HepG2 (cell line): ENCODE measurements around the gene NOL4L. TPM values are rescaled to one million over a fixed set of nuclear protein-coding genes. Genes with fewer than 3 reads are reported as not detected.

ENCODE experiments used
- CBX1 ChIP-seq: IDR thresholded peaks from one replicate; pipeline ENCODE4 v1.6.1; 2016; ENCODE audit warnings: antibody characterized with exemption, low read depth
- CCAR2 ChIP-seq: fragments of 200-400 bp; formaldehyde crosslinking; optimal IDR thresholded peaks from 2 replicates; pipeline ENCODE3; 2018; ENCODE audit warnings: low read depth, mild to moderate bottlenecking, low read length, moderate library complexity
- DR1 ChIP-seq: sonication (generic); formaldehyde crosslinking; IDR thresholded peaks from 2 replicates; pipeline ENCODE4 v1.8.0; 2021; ENCODE audit warnings: mild to moderate bottlenecking, missing genetic modification reagents, inconsistent platforms
- FOXJ3 ChIP-seq: sonication (generic); formaldehyde crosslinking; IDR thresholded peaks from 2 replicates; pipeline ENCODE4 v1.4.0; 2020; ENCODE audit warnings: missing genetic modification reagents, mild to moderate bottlenecking, borderline replicate concordance
- GLI4 ChIP-seq: sonication (generic); formaldehyde crosslinking; IDR thresholded peaks from 2 replicates; pipeline ENCODE4 v1.5.1; 2020; ENCODE audit warnings: missing genetic modification reagents, mild to moderate bottlenecking, moderate library complexity, borderline replicate concordance
- HIVEP1 ChIP-seq: sonication (generic); formaldehyde crosslinking; IDR thresholded peaks from 2 replicates; pipeline ENCODE4 v1.4.0; 2020; ENCODE audit warnings: mild to moderate bottlenecking, missing genetic modification reagents
- HOXD1 ChIP-seq: sonication (generic); formaldehyde crosslinking; IDR thresholded peaks from 2 replicates; pipeline ENCODE4 v1.5.0; 2020; ENCODE audit warnings: missing genetic modification reagents
- KAT8 ChIP-seq: IDR thresholded peaks from 2 replicates; pipeline ENCODE4 v1.6.1; 2016; ENCODE audit warnings: missing genetic modification reagents, missing compliant biosample characterization
- MAZ ChIP-seq, 2 experiments: sonication (generic) in 1 of 2; formaldehyde crosslinking in 1 of 2; IDR thresholded peaks; 2 replicates each; pipeline versions ENCODE4 v1.5.0 to v1.6.1; 2012 to 2020; ENCODE audit warnings: low read depth in 2 of 2, mild to moderate bottlenecking in 2 of 2, borderline replicate concordance in 1 of 2, improper control_type of control experiment in 1 of 2, low read length in 1 of 2, missing genetic modification reagents in 1 of 2, moderate library complexity in 1 of 2
- NFYB ChIP-seq: sonication (generic); formaldehyde crosslinking; IDR thresholded peaks from 2 replicates; pipeline ENCODE4 v1.4.0; 2020; ENCODE audit warnings: missing genetic modification reagents
- NKX3-1 ChIP-seq: sonication (generic); formaldehyde crosslinking; IDR thresholded peaks from 2 replicates; pipeline ENCODE4 v1.5.0; 2020; ENCODE audit warnings: missing genetic modification reagents
- REL ChIP-seq: sonication (generic); formaldehyde crosslinking; conservative IDR thresholded peaks from 2 replicates; pipeline ENCODE4 v1.8.0; 2022; ENCODE audit warnings: mild to moderate bottlenecking, missing genetic modification reagents, moderate library complexity
- SKI ChIP-seq: fragments of 450-650 bp; IDR thresholded peaks from one replicate; pipeline ENCODE4 v1.6.1; 2018; ENCODE audit warnings: mild to moderate bottlenecking; ENCODE audit not compliant: partially characterized antibody
- TFE3 ChIP-seq: IDR thresholded peaks from 2 replicates; pipeline ENCODE4 v1.6.1; 2016
- TGIF2 ChIP-seq: IDR thresholded peaks from 2 replicates; pipeline ENCODE4 v1.6.1; 2016; ENCODE audit warnings: control low read depth, missing compliant biosample characterization
- USF2 ChIP-seq, 2 experiments: sonication (generic) in 1 of 2; formaldehyde crosslinking in 1 of 2; IDR thresholded peaks; 2 replicates each; pipeline versions ENCODE4 v1.5.1 to v1.6.1; 2011 to 2020; ENCODE audit warnings: borderline replicate concordance in 1 of 2, low read depth in 1 of 2, low read length in 1 of 2, mild to moderate bottlenecking in 1 of 2, missing genetic modification reagents in 1 of 2, moderate library complexity in 1 of 2
- ZBTB43 ChIP-seq: sonication (generic); formaldehyde crosslinking; conservative IDR thresholded peaks from 2 replicates; pipeline ENCODE4 v1.4.0; 2020; ENCODE audit warnings: missing genetic modification reagents
- ZFP36 ChIP-seq: fragments of 150-350 bp; IDR thresholded peaks from 2 replicates; pipeline ENCODE4 v1.6.1; 2018; ENCODE audit warnings: borderline replicate concordance, low read length, low read depth; ENCODE audit not compliant: partially characterized antibody
- ZKSCAN1 ChIP-seq: fragments of 150-350 bp; IDR thresholded peaks from 2 replicates; pipeline ENCODE4 v1.6.1; 2014; ENCODE audit warnings: low read length
- ZKSCAN5 ChIP-seq: sonication (generic); formaldehyde crosslinking; IDR thresholded peaks from 2 replicates; pipeline ENCODE4 v1.5.1; 2020; ENCODE audit warnings: mild to moderate bottlenecking, missing genetic modification reagents
- ZNF414 ChIP-seq: sonication (generic); formaldehyde crosslinking; IDR thresholded peaks from 2 replicates; pipeline ENCODE4 v1.5.0; 2020; ENCODE audit warnings: missing genetic modification reagents
- ZNF580 ChIP-seq: IDR thresholded peaks from 2 replicates; pipeline ENCODE4 v1.6.1; 2016; ENCODE audit warnings: low read depth, borderline replicate concordance
- ZNF761 ChIP-seq: sonication (generic); formaldehyde crosslinking; conservative IDR thresholded peaks from 2 replicates; pipeline ENCODE4 v1.4.0; 2020; ENCODE audit warnings: mild to moderate bottlenecking, missing genetic modification reagents
- polyA plus RNA-seq, 8 experiments: library from polyadenylated mRNA; depleted of rRNA in 3 of 8; stranded (reverse) in 7 of 8; unstranded in 1 of 8; fragments of >200 nt; fragmentation: Illumina TruSeq in 4 of 8; extraction: Trizol in 4 of 8; gene quantifications; 2 replicates each; pipeline versions ENCODE4 v1.2.1 to v1.2.3, GENCODE V29; 2011 to 2016; ENCODE audit warnings: low read depth in 4 of 8, missing spikeins in 1 of 8, mixed read lengths in 1 of 8; ENCODE audit not compliant: insufficient read depth in 1 of 8
- total RNA-seq, 5 experiments: library from RNA; depleted of rRNA; stranded (reverse); fragments of >200 nt; fragmentation: Illumina TruSeq; extraction: Trizol; gene quantifications; 2 replicates each; pipeline ENCODE4 v1.2.3, GENCODE V29; 2016; ENCODE audit warnings: low read depth in 1 of 5

Gene NOL4L
- total and polyA plus RNA-seq, 2 of the 13 experiments (the other 11 are each of a cell fraction or from before 2014, with no cell fraction given): 16.6 to 35.4 TPM

GRCh38 chr20:32582659-32583580 lies 2.2 kb downstream of the NOL4L start (continued):
- TF ChIP-seq REL (CRISPR knock-in tag) (0 out of 2 replicates have a peak, but pooled peaks have one; percentile 21), GLI4 (CRISPR knock-in tag) (no peak), ZBTB43 (CRISPR knock-in tag) (0 out of 2 replicates have a peak, but pooled peaks have one; percentile 29), HIVEP1 (no peak), TGIF2 (CRISPR knock-in tag) (no peak), NKX3-1 (CRISPR knock-in tag) (no peak; the same call in 1 of the 2 replicates), ZKSCAN1 (no peak), ZFP36 (no peak), CBX1 (no peak), NFYB (no peak), TFE3 (CRISPR knock-in tag) (no peak), SKI (no peak), KAT8 (no peak), MAZ (IDR thresholded peaks at IDR 0.05; ENCODE audit: borderline replicate concordance, low read depth, low read length) (peak; percentile 31; the same call in 1 of the 2 replicates), MAZ (CRISPR knock-in tag; IDR thresholded peaks at IDR 0.05; ENCODE audit: low read depth) (peak; percentile 84), ZKSCAN5 (CRISPR knock-in tag) (no peak), CCAR2 (no peak), ZNF580 (no peak), ZNF761 (CRISPR knock-in tag) (no peak; the same call in 1 of the 2 replicates), FOXJ3 (no peak), DR1 (CRISPR knock-in tag) (no peak; the same call in 1 of the 2 replicates), USF2 (IDR thresholded peaks at IDR 0.05; ENCODE audit: low read depth, low read length) (no peak), USF2 (CRISPR knock-in tag; IDR thresholded peaks at IDR 0.05; ENCODE audit: borderline replicate concordance) (no peak), HOXD1 (no peak), ZNF414 (CRISPR knock-in tag) (peak; percentile 92)
